Smooth muscle cell (in vitro differentiated cells): Measurements from ENCODE around the gene RPS28. TPM values are rescaled to one million over a fixed set of nuclear protein-coding genes. Genes with fewer than 3 reads are reported as not detected.

Source experiments
- DNase-seq: peaks from one replicate; lab custom pipeline; 2025; ENCODE audit not compliant: unreplicated experiment; lab: John Stamatoyannopoulos, UW
- H2AFZ ChIP-seq: fragments of 200-600 bp; sonication (generic); 2 replicates; pipeline ENCODE4 v1.6.0; 2016; ENCODE audit warnings: antibody characterized with exemption, low read depth, mild to moderate bottlenecking
- H3F3A ChIP-seq: fragments of 200-600 bp; sonication (generic); 2 replicates; pipeline ENCODE4 v1.6.0; 2017; ENCODE audit warnings: antibody characterized with exemption, low read depth
- H3K27ac ChIP-seq: fragments of 200-600 bp; sonication (generic); 2 replicates; pipeline ENCODE4 v1.5.1; 2016; ENCODE audit warnings: low read depth, mild to moderate bottlenecking
- H3K27me3 ChIP-seq: fragments of 200-600 bp; sonication (generic); 2 replicates; pipeline ENCODE4 v1.6.1; 2016; ENCODE audit warnings: low read depth, mild to moderate bottlenecking
- H3K36me3 ChIP-seq: fragments of 200-600 bp; sonication (generic); 2 replicates; pipeline ENCODE4 v1.5.1; 2016; ENCODE audit warnings: low read depth
- H3K4me1 ChIP-seq: fragments of 200-600 bp; sonication (generic); 2 replicates; pipeline ENCODE4 v1.5.1; 2016; ENCODE audit warnings: low read depth
- H3K4me2 ChIP-seq: fragments of 200-600 bp; sonication (generic); 2 replicates; pipeline ENCODE4 v1.6.0; 2016; ENCODE audit warnings: mild to moderate bottlenecking
- H3K4me3 ChIP-seq: fragments of 200-600 bp; sonication (generic); 2 replicates; pipeline ENCODE4 v1.5.1; 2016; ENCODE audit warnings: mild to moderate bottlenecking
- H3K79me2 ChIP-seq: fragments of 200-600 bp; sonication (generic); 2 replicates; pipeline ENCODE4 v1.6.0; 2016; ENCODE audit warnings: low read depth, mild to moderate bottlenecking
- H3K9ac ChIP-seq: fragments of 200-600 bp; sonication (generic); 2 replicates; pipeline ENCODE4 v1.6.0; 2016; ENCODE audit warnings: low read depth
- H3K9me3 ChIP-seq: fragments of 200-600 bp; sonication (generic); replicated peaks from 2 replicates; pipeline ENCODE4 v1.5.1; 2016; ENCODE audit warnings: low read depth
- H4K20me1 ChIP-seq: fragments of 200-600 bp; sonication (generic); 2 replicates; pipeline ENCODE4 v1.6.0; 2016; ENCODE audit warnings: low read depth
- WGBS: methylation state at CpG from one replicate; pipeline ENCODE4 v1.1.7; 2016; ENCODE audit warnings: low lambda C conversion rate; 5-methylcytosine and 5-hydroxymethylcytosine counted together
- polyA plus RNA-seq: library from polyadenylated mRNA; unstranded; fragments of >200 nt; fragmentation: Nextera tagmentation; extraction: Ambion mirVana; gene quantifications from 2 replicates; pipeline ENCODE4 v1.2.1, GENCODE V29; 2016
- total RNA-seq: library from RNA; depleted of rRNA; stranded (reverse); fragments of >200 nt; gene quantifications from 2 replicates; pipeline ENCODE4 v1.2.3, GENCODE V29; 2014
- TF ChIP-seq, protein P1 (sequence below): fragments of 200-600 bp; sonication (generic); IDR thresholded peaks from 2 replicates; pipeline ENCODE4 v1.5.1; 2017; ENCODE audit warnings: borderline replicate concordance, mild to moderate bottlenecking, antibody characterized with exemption; ENCODE audit not compliant: insufficient read depth, poor library complexity, severe bottlenecking

The RPS28 gene
- total and polyA plus RNA-seq, 2 experiments from 2014 or later, result 236 to 574 TPM

DNA sequence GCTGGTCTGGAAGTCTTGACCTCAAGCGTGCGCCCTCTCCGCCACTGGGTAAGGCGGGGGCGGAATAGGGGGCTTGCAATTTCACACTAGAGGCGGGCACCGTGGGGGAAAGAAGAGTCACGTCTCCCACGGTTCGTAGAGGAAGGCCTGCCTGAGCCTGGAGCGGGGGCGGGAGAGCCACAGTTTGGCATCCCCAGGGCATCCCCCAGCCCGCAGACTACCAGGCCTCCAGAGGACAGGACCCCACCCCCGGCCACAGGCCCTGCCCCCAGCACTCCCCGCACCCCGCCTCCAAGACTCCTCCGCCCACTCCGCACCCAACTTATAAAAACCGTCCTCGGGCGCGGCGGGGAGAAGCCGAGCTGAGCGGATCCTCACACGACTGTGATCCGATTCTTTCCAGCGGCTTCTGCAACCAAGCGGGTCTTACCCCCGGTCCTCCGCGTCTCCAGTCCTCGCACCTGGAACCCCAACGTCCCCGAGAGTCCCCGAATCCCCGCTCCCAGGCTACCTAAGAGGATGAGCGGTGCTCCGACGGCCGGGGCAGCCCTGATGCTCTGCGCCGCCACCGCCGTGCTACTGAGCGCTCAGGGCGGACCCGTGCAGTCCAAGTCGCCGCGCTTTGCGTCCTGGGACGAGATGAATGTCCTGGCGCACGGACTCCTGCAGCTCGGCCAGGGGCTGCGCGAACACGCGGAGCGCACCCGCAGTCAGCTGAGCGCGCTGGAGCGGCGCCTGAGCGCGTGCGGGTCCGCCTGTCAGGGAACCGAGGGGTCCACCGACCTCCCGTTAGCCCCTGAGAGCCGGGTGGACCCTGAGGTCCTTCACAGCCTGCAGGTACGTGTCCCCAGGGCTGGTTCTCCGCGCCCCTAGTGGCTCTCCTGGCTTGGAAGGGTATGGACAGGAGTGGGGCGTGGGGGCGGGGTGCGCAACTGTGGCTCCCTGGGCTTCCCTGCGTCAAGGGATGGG lies 42.8 kb downstream of the RPS28 start, which contains the start of gene ANGPTL4:
ANGPTL4 (plus strand) TSS at position 353 of the 969 bp plus-strand sequence; CDS start at position 520, 167 bp downstream.
- Histone ChIP-seq H3K27ac (peak within 1 kb of the TSS; percentile 83), H4K20me1 (peaks cover 9% of the 10 kb centered on the region), H2AFZ (peak within 1 kb of the TSS; percentile 64), H3K9ac (peak within 1 kb of the TSS; percentile 66), H3K9me3 (no peaks in the 10 kb centered on the region), H3K4me2 (peak within 1 kb of the TSS; percentile 96), H3F3A (peaks cover 17% of the 10 kb centered on the region), H3K4me1 (peaks cover 7% of the 10 kb centered on the region), H3K79me2 (no peaks in the 10 kb centered on the region), H3K4me3 (peak within 1 kb of the TSS; percentile 64), H3K36me3 (no peaks in the 10 kb centered on the region), H3K27me3 (no peaks in the 10 kb centered on the region)
- peak; percentile 75 for DNase-seq
- WGBS, result 2% methylated on average over 70 of the region's 81 CpGs
- TF ChIP-seq, protein P1, sequence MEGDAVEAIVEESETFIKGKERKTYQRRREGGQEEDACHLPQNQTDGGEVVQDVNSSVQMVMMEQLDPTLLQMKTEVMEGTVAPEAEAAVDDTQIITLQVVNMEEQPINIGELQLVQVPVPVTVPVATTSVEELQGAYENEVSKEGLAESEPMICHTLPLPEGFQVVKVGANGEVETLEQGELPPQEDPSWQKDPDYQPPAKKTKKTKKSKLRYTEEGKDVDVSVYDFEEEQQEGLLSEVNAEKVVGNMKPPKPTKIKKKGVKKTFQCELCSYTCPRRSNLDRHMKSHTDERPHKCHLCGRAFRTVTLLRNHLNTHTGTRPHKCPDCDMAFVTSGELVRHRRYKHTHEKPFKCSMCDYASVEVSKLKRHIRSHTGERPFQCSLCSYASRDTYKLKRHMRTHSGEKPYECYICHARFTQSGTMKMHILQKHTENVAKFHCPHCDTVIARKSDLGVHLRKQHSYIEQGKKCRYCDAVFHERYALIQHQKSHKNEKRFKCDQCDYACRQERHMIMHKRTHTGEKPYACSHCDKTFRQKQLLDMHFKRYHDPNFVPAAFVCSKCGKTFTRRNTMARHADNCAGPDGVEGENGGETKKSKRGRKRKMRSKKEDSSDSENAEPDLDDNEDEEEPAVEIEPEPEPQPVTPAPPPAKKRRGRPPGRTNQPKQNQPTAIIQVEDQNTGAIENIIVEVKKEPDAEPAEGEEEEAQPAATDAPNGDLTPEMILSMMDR, result peak; percentile 16

DNA sequence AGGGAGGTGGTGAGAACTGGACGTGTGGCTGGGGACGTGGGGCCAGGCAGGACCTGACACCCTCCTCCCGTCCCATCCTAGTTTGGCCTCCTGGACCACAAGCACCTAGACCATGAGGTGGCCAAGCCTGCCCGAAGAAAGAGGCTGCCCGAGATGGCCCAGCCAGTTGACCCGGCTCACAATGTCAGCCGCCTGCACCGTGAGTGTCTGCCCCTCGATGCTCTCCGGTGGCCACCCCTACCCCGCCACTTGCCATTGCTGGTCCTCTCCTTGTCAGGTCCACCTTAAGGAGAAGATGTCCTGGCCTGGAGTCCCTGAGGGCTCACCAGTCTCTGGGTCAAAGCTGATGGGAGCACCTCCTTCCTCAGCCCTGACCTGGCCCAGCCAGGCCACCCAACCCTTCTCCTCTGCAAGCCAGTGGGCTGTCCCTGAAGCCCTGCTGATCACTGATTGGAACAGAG lies 44.9 kb downstream of the RPS28 start:
- H3K79me2 ChIP-seq, result no peaks in the 10 kb centered on the region
- TF ChIP-seq, protein P1, result no peak
- H2AFZ ChIP-seq, result no peak overlapping the region
- no peaks in the 10 kb centered on the region for H3K36me3 ChIP-seq
- peaks cover 7% of the 10 kb centered on the region for H3K4me1 ChIP-seq
- no peaks in the 10 kb centered on the region for H3K9me3 ChIP-seq
- WGBS, result 98% methylated on average over 8 of the region's 11 CpGs
- no peak overlapping the region for H3K27ac ChIP-seq
- no peaks in the 10 kb centered on the region for H3K27me3 ChIP-seq
- H3K9ac ChIP-seq, result no peak overlapping the region
- no peak overlapping the region for H3K4me2 ChIP-seq
- H4K20me1 ChIP-seq, result peaks cover 9% of the 10 kb centered on the region
- peaks cover 17% of the 10 kb centered on the region for H3F3A ChIP-seq
- H3K4me3 ChIP-seq, result no peak overlapping the region
- no peak for DNase-seq

DNA sequence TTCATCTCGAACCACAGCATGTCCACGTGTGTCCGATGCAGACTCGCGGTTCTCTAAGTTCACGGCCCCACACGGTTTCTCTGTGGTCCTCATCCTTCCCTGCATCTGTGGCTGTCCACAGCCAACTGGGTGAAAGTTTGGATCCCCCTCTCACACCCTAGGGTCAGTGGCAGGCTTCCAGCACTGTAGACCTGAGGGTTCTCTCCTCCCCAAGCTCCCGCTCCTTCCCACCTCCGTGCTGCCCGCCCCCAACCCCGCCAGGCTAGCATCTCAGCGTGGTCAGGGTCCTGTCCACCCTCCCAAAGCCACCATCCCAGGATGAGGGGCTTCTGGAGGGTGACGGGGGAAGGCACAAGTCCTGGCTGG lies 45.6 kb downstream of the RPS28 start:
- Histone ChIP-seq H3K4me3 (peak overlapping the region; percentile 7), H4K20me1 (peaks cover 9% of the 10 kb centered on the region), H2AFZ (no peak overlapping the region), H3K9me3 (no peaks in the 10 kb centered on the region), H3K36me3 (no peaks in the 10 kb centered on the region), H3K9ac (peak overlapping the region; percentile 50), H3F3A (peaks cover 17% of the 10 kb centered on the region), H3K4me2 (peak overlapping the region; percentile 80), H3K27me3 (no peaks in the 10 kb centered on the region), H3K79me2 (no peaks in the 10 kb centered on the region), H3K4me1 (peaks cover 7% of the 10 kb centered on the region), H3K27ac (peak overlapping the region; percentile 73)
- no peak for DNase-seq
- TF ChIP-seq, protein P1, result no peak
- WGBS, result 79% methylated on average over 13 of the region's 13 CpGs
